SKM-1 (cell line): ENCODE results near the gene PTPRN.
"Not testable (repeated sequence)": the region's sequence is repeated elsewhere in the genome, so short reads cannot be mapped to it uniquely, and the experiment has no call there.

Experiments used
- DNase-seq: peaks from one replicate; lab custom pipeline; 2025; ENCODE audit not compliant: unreplicated experiment; lab: John Stamatoyannopoulos, UW

Gene PTPRN

GRCh38 chr2:219309278-219309677 lies at the start of gene PTPRN:
Gene PTPRN, minus strand, starts transcription at chr2:219309401. Its CDS starts 69 bp downstream, at chr2:219309332.
- DNase-seq, result no peak

GRCh38 chr2:219358170-219359075 lies 49.2 kb upstream of the PTPRN start:
- DNase-seq, result no peak

GRCh38 chr2:219356834-219357233 lies 47.6 kb upstream of the PTPRN start:
- DNase-seq, result peak; percentile 88

GRCh38 chr2:219354582-219354981 lies 45.4 kb upstream of the PTPRN start:
- DNase-seq, result no peak

- DNase-seq, result no peak
These were observed 43.9 kb upstream of the PTPRN start for GRCh38 chr2:219353129-219353528.

GRCh38 chr2:219352448-219353023 lies 43.3 kb upstream of the PTPRN start:
- DNase-seq, result no peak

- no peak for DNase-seq
These were observed 41.6 kb upstream of the PTPRN start for GRCh38 chr2:219350710-219351221.

- DNase-seq, result no peak
These were observed 41.0 kb upstream of the PTPRN start for GRCh38 chr2:219350215-219350614.

GRCh38 chr2:219344751-219345430 lies 35.7 kb upstream of the PTPRN start:
- no peak for DNase-seq

- no peak for DNase-seq
These were observed 26.2 kb upstream of the PTPRN start for GRCh38 chr2:219335373-219335786.

- no peak for DNase-seq
These were observed 24.9 kb upstream of the PTPRN start for GRCh38 chr2:219334076-219334475.

GRCh38 chr2:219332542-219332941 lies 23.3 kb upstream of the PTPRN start, which contains the start of gene RESP18:
Gene RESP18, minus strand, starts transcription at chr2:219332744.
- DNase-seq, result no peak

GRCh38 chr2:219331560-219332213 lies 22.5 kb upstream of the PTPRN start:
- DNase-seq, result no peak

- DNase-seq, result no peak
These were observed 18.5 kb upstream of the PTPRN start for GRCh38 chr2:219327719-219328118.

- no peak for DNase-seq
These were observed 16.6 kb upstream of the PTPRN start for GRCh38 chr2:219325657-219326315.

GRCh38 chr2:219325136-219325535 lies 15.9 kb upstream of the PTPRN start:
- DNase-seq, result no peak

GRCh38 chr2:219323434-219323833 lies 14.2 kb upstream of the PTPRN start:
- DNase-seq, result no peak

GRCh38 chr2:219314804-219315468 lies 5.7 kb upstream of the PTPRN start:
- no peak for DNase-seq

GRCh38 chr2:219312683-219313263 lies 3.6 kb upstream of the PTPRN start:
- not testable (repeated sequence) for DNase-seq
